Fibroblast of lung (primary cell): ENCODE data around the gene PRSS36. TPM values are rescaled to one million over a fixed set of nuclear protein-coding genes. Genes with fewer than 3 reads are reported as not detected.

Experiments
- DNase-seq, 2 donors: peaks; one replicate each; pipeline versions ENCODE4 v3.0.0 to v3.0.0-alpha.2; 2010; ENCODE audit warnings: low read depth in 2 of 2
- H2AFZ ChIP-seq: 2 replicates; pipeline ENCODE4 v1.5.1; 2012; ENCODE audit warnings: low read length, control low read depth, inconsistent platforms
- H3K27ac ChIP-seq: 2 replicates; pipeline ENCODE4 v1.5.1; 2011; ENCODE audit warnings: low read length, control low read depth; ENCODE audit not compliant: insufficient read depth
- H3K27me3 ChIP-seq: 2 replicates; pipeline ENCODE4 v1.5.1; 2011; ENCODE audit warnings: mild to moderate bottlenecking, low read length; ENCODE audit not compliant: control insufficient read depth, insufficient read depth
- H3K36me3 ChIP-seq: 2 replicates; pipeline ENCODE4 v1.5.1; 2011; ENCODE audit warnings: low read length; ENCODE audit not compliant: control insufficient read depth, insufficient read depth
- H3K4me1 ChIP-seq: 2 replicates; pipeline ENCODE4 v1.5.1; 2011; ENCODE audit warnings: low read length; ENCODE audit not compliant: control insufficient read depth, insufficient read depth; ENCODE audit errors: extremely low read depth
- H3K4me2 ChIP-seq: 2 replicates; pipeline ENCODE4 v1.5.1; 2011; ENCODE audit warnings: low read length, control low read depth; ENCODE audit not compliant: insufficient read depth; ENCODE audit errors: extremely low read depth
- H3K4me3 ChIP-seq, 4 experiments: fragments of 200-600 bp in 1 of 4; sonication (generic) in 1 of 4; replicated peaks in 1 of 4; 2 replicates each; pipeline ENCODE4 v1.5.1; 2011 to 2016; ENCODE audit warnings: low read length in 4 of 4, low read depth in 3 of 4, mild to moderate bottlenecking in 3 of 4, control low read depth in 2 of 4, inconsistent platforms in 1 of 4, mixed read lengths in 1 of 4; ENCODE audit not compliant: insufficient read depth in 1 of 4; ENCODE audit errors: control extremely low read depth in 1 of 4
- H3K79me2 ChIP-seq: 2 replicates; pipeline ENCODE4 v1.5.1; 2012; ENCODE audit warnings: mild to moderate bottlenecking, low read length, inconsistent platforms; ENCODE audit not compliant: control insufficient read depth, insufficient read depth
- H3K9ac ChIP-seq: 2 replicates; pipeline ENCODE4 v1.5.1; 2011; ENCODE audit warnings: mild to moderate bottlenecking, low read length, control low read depth; ENCODE audit not compliant: insufficient read depth
- H3K9me3 ChIP-seq: 2 replicates; pipeline ENCODE4 v1.5.1; 2012; ENCODE audit warnings: low read depth, low read length; ENCODE audit not compliant: control insufficient read depth, insufficient read depth
- H4K20me1 ChIP-seq: 2 replicates; pipeline ENCODE4 v1.5.1; 2011; ENCODE audit warnings: low read length; ENCODE audit not compliant: control insufficient read depth, insufficient read depth; ENCODE audit errors: extremely low read depth
- CTCF ChIP-seq, 2 donors: IDR thresholded peaks in 1 of 2; conservative IDR thresholded peaks in 1 of 2; 1 replicate in 1 of 2; 2 replicates in 1 of 2; pipeline ENCODE4 v1.5.1; 2011 to 2012; ENCODE audit warnings: low read length in 2 of 2, control low read depth in 1 of 2, inconsistent platforms in 1 of 2, low read depth in 1 of 2, mild to moderate bottlenecking in 1 of 2
- EZH2 ChIP-seq: IDR thresholded peaks from 2 replicates; pipeline ENCODE4 v1.5.1; 2012; ENCODE audit warnings: low read length, control low read depth, mild to moderate bottlenecking; ENCODE audit errors: missing control alignments
- polyA plus RNA-seq, 2 donors: library from polyadenylated mRNA; depleted of rRNA in 1 of 2; stranded (reverse) in 1 of 2; unstranded in 1 of 2; fragments of >200 nt; gene quantifications; 2 replicates each; pipeline ENCODE4 v1.2.1, GENCODE V29; 2011 to 2012; ENCODE audit warnings: missing spikeins in 1 of 2
- total RNA-seq: library from RNA; depleted of rRNA; stranded (reverse); fragments of >200 nt; gene quantifications from 2 replicates; pipeline ENCODE4 v1.2.1, GENCODE V29; 2014

Gene PRSS36
- total and polyA plus RNA-seq, 2 donors (not counting 1 experiment from before 2014, with no cell fraction given) = 0.10 to 0.17 TPM

GRCh38 chr16:31109622-31110021, 40.2 kb downstream of the PRSS36 start:
- H2AFZ ChIP-seq = no peak overlapping the region
- H3K27me3 ChIP-seq = no peaks in the 10 kb centered on the region
- peak overlapping the region in 1 of 4 experiments; percentile 95 for H3K4me3 ChIP-seq

GRCh38 chr16:31108794-31109558, 40.9 kb downstream of the PRSS36 start:
- no peaks in the 10 kb centered on the region for H3K9me3 ChIP-seq
- peak overlapping the region; percentile 60 to 95 (median 89) for H3K4me3 ChIP-seq
- H2AFZ ChIP-seq = no peak overlapping the region
- peak overlapping the region; percentile 95 for H3K9ac ChIP-seq
- TF ChIP-seq EZH2 = no peak
- no peak for TF ChIP-seq CTCF (conservative IDR thresholded peaks at IDR 0.05 in 1 of 2, IDR thresholded peaks at IDR 0.05 in 1 of 2; ENCODE audit: low read depth in 1 of 2, low read length in 2 of 2)
- H3K36me3 ChIP-seq = peaks cover 19% of the 10 kb centered on the region
- H3K79me2 ChIP-seq = peaks cover 9% of the 10 kb centered on the region
- no peaks in the 10 kb centered on the region for H3K27me3 ChIP-seq
- H3K4me2 ChIP-seq = peak overlapping the region; percentile 83
- no peak for DNase-seq
- H3K27ac ChIP-seq = peak overlapping the region; percentile 82
- peaks cover 3% of the 10 kb centered on the region for H3K4me1 ChIP-seq
- H4K20me1 ChIP-seq = no peaks in the 10 kb centered on the region

More at GRCh38 chr16:31109622-31110021, 40.2 kb downstream of the PRSS36 start:
- Histone ChIP-seq H4K20me1 (no peaks in the 10 kb centered on the region), H3K4me1 (peaks cover 3% of the 10 kb centered on the region), H3K4me2 (peak overlapping the region; percentile 83), H3K9ac (no peak overlapping the region), H3K36me3 (peaks cover 19% of the 10 kb centered on the region), H3K9me3 (no peaks in the 10 kb centered on the region), H3K27ac (no peak overlapping the region), H3K79me2 (peaks cover 9% of the 10 kb centered on the region)
- DNase-seq = no peak
- no peak for TF ChIP-seq EZH2
- no peak for TF ChIP-seq CTCF (conservative IDR thresholded peaks at IDR 0.05 in 1 of 2, IDR thresholded peaks at IDR 0.05 in 1 of 2; ENCODE audit: low read depth in 1 of 2, low read length in 2 of 2)

- DNase-seq = peak; percentile 60 to 63
- Histone ChIP-seq H3K4me2 (peak within 1 kb of the TSS; percentile 83), H3K27ac (peak within 1 kb of the TSS; percentile 82), H3K79me2 (peaks cover 9% of the 10 kb centered on the region), H3K9me3 (no peaks in the 10 kb centered on the region), H3K4me1 (peaks cover 3% of the 10 kb centered on the region), H3K27me3 (no peaks in the 10 kb centered on the region), H3K36me3 (peaks cover 19% of the 10 kb centered on the region), H2AFZ (peak within 1 kb of the TSS; percentile 91), H3K4me3 (peak within 1 kb of the TSS; percentile 60 to 95 (median 89)), H3K9ac (peak within 1 kb of the TSS; percentile 95), H4K20me1 (no peaks in the 10 kb centered on the region)
- TF ChIP-seq CTCF (conservative IDR thresholded peaks at IDR 0.05 in 1 of 2, IDR thresholded peaks at IDR 0.05 in 1 of 2; ENCODE audit: low read depth in 1 of 2, low read length in 2 of 2) (no peak), EZH2 (no peak)
Observed at GRCh38 chr16:31108035-31108793, 41.7 kb downstream of the PRSS36 start, which contains the start of gene BCKDK. Gene BCKDK, plus strand, starts transcription at chr16:31108386. Its CDS starts 838 bp downstream, at chr16:31109224.
